CD4-positive, alpha-beta T cell treated with Interleukin-21 for 1 hour (primary cell): Measurements from ENCODE around the gene ZBED1.
A peak's percentile ranks its signal among the peaks of the same experiment; 100 is the strongest.
"Not testable (repeated sequence)": the region's sequence is repeated elsewhere in the genome, so short reads cannot be mapped to it uniquely, and the experiment has no call there.

ENCODE experiments used
- DNase-seq: peaks from one replicate; pipeline ENCODE4 v3.0.0-alpha.2; 2020

ZBED1 gene

DNA sequence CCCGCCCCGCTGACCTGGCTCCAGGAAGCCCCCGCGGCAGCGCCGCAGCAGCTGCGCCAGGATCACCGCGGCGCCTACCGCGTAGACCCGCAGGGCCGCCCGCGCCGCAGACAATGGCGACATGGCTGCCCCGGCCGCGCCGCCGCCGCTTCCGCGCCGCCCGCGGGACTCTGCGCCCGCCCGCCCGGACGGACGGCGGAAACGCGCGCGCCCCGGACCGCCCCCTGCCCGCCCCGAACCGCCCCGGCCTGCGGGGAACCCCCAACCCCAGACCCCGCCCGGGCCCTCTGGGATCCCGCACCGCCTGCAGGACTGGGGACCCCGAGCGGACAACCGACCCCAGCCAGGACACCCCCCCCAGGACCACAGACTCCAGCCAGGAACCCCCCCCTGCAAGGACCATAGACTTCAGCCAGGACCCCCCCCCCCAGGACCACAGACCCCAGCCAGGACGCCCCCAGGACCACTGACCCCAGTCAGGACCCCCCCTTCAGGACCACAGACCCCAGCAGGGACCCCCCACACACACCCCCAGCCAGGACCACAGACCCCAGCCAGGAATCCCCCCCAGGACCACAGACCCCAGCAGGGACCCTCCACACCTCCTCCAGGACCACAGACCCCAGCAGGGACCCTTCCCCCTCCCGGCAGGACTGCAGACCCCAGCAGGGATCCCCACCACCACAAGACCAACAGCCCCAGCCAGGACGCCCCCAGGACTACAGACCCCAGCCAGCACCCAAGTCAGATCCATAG lies at the start of gene ZBED1, which contains the start of gene DHRSX:
TSS of gene ZBED1 (minus strand) at position 174 of the 756 bp plus-strand sequence. CDS start 10,257 bp downstream, outside the sequence.
TSS of gene DHRSX (minus strand) at position 174 of the 756 bp plus-strand sequence. CDS start at position 123, 51 bp downstream.
- peak; percentile 67 for DNase-seq

GRCh38 chrX:2549876-2550275 lies 49.1 kb upstream of the ZBED1 start:
- DNase-seq: no peak

DNA sequence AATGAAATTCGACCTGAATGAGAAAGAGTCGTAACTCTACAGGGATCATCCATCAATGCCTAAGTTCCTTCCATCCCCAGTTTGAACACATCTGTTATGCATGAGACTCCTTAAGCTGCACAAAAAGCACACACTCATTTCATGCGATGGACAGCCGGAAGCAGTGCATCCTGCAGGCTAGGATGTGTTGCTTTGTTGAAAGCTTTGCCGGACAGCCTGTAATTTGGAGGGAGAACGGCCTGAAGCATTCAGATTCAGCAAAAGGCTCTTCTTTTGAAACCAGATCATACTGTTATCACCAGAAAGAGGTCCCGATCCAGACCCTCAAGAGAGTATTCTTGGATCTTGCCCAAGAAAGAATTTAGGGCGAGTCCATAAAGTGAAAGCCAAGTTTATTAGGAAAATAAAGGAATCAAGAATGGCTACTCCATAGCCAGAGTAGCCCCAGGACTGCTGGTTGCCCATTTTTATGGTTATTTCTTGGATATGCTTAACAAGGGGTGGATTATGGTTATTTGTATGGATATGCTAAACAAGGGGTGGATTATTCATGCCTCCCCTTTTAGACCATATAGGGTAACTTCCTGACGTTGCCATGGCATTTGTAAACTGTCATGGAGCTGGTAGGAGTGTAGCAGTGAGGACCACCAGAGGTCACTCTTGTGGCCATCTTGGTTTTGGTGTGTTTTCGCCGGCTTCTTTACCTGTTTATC lies 48.1 kb upstream of the ZBED1 start:
- no peak for DNase-seq

DNA sequence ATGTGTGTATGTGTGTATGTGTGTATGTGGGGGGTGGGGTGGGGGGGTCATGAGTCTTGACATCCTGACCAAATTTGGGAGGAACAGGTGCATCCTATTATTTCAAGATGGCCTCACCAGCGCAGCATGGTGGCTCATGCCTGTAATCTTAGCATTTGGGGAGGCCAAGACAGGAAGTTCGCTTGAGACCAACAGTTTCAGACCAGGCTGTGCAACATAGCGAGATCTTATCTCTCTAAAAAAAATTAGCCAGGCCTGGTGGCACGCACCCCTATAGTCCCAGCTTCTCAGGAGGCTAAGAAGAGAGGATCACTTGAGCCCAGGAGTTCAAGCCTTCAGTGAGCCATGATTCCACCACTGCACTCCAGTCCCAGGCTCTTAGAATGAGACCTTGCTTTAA lies 47.0 kb upstream of the ZBED1 start:
- no peak for DNase-seq

DNA sequence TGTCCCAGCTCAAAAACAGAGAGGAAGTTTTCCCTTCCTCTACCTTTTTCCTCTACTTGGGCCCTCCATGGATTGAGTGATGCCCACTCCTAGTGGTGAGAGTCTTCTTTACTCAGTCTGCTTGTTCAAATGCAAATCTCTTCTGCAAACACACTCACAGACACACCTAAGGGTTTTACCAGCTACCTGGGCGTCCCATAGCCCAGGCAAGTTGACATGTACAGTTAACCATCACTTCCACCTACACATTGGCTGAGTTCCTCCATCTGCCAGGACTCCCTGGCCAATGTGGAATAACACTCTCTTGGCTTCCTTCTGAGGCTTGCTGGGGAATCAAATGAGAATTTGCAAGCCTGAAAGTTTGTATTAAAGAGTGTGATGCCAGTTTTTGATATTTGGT lies 45.7 kb upstream of the ZBED1 start:
- DNase-seq: no peak

- DNase-seq: no peak
These were observed 44.4 kb upstream of the ZBED1 start for GRCh38 chrX:2545144-2545543.

DNA sequence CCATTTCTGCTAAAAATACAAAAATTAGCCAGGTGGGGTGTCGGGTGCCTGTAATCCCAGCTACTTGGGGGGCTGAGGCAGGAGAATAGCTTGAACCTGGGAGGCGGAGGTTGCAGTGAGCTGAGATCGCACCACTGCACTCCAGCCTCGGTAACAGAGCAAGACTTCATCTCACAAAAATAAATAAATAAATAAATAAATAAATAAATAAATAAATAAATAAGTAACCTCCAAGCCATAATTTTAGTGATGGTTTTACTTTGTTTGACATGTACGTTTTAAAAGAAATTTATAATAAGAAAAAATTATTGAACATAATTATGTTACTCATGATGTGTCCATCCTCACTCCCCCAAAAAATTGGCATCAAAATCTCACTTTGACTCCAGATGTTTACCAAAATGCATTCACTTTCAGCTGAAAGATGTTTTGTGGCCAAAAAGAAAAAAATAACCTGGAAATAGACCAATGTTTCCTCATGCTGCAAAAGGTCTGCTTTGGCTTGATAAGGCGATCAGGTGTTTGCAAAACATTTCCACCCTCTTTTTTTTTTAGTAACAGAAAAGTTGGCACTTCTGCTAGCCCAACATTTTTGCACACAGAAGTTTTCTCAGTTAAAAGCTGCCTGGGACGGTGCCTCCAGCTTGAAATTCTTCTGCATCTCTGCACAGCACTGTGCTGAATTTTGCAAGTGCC lies 42.2 kb upstream of the ZBED1 start:
- no peak for DNase-seq

DNA sequence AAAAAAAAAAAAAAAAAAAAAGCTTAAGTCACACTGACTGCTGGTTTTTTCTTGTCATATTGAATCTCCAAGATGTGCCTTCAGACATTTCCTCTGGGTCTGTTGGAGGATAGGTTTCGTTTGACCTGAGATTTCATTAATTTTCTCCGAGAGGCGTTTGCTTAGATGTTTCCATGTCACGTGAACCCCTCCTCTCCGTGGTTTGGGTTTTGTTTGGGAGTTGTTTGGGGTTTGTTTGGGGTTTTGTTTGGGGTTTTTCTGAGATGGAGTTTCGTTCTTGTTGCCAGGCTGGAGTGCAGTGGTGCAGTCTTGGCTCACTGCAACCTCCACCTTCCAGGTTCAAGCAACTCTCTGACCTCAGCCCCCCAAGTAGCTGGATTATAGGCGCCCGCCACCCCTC lies 40.8 kb upstream of the ZBED1 start:
- no peak for DNase-seq

GRCh38 chrX:2540426-2540947 lies 39.7 kb upstream of the ZBED1 start:
- DNase-seq: no peak

GRCh38 chrX:2539586-2539985 lies 38.8 kb upstream of the ZBED1 start:
- no peak for DNase-seq

- DNase-seq: no peak
These were observed 37.4 kb upstream of the ZBED1 start for GRCh38 chrX:2538031-2538757.

DNA sequence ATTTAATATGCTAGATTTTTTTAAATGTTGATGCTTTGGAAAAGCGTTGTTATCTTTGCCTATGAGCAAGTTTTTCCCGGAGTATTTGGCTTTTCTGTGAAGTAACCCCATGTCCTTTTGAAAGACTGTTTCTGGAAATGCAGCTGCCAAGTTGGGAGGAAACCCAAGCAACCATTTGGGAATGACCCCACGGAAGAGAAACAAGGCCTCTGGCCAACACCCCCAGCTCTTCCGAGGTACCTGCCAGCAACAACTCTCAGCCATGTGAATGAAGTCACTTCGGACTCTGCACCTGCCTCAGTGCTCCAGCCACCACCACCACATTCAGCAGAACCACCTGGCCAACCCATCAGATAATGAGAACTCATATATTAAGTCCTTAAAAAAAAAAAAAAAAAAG lies 36.2 kb upstream of the ZBED1 start:
- DNase-seq: no peak

- DNase-seq: no peak
These were observed 35.4 kb upstream of the ZBED1 start for GRCh38 chrX:2536141-2536540.

DNA sequence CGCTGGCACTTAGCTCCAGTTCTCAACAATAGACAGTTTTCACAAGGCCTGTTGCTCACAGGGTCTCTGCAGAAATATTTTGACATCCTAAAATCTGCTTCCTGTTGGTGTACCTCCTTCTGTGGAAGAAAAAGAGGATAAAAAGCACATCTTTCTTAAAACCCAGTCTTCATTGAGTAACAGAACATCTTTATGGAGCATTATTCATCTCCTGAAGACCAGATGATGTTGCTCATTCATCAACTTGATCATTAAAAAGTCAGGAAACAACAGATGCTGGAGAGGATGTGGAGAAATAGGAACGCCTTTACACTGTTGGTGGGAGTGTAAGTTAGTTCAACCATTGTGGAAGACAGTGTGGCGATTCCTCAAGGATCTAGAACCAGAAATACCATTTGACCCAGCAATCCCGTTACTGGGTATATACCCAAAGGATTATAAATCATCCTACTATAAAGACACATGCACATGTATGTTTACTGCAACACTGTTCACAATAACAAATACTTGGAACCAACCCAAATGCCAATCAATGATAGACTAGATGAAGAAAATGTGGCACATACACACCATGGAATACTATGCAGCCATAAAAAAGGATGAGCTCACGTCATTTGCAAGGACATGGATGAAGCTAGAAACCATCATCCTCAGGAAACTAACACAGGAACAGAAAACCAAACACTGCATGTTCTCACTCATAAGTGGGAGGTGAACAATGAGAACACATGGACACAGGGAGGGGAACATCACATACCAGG lies 33.7 kb upstream of the ZBED1 start:
- not testable (repeated sequence) for DNase-seq

GRCh38 chrX:2533424-2533823 lies 32.6 kb upstream of the ZBED1 start:
- DNase-seq: no peak

DNA sequence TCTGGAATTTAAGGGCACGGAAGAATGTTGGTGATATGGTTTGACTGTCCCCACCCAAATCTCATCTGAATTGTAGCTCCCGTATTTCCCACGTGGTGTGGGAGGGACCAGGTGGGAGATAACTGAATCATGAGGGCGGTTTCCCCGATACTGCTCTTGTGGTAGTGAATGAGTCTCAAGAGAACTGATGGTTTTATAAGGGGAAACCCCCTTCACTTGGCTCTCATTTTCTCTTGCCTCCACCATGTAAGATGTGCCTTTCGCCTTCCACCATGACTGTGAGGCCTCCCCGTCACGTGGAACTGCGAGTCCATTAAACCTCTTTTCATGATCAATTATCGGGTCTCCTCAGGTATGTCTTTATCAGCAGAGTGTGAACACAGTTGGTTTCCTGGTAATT lies 25.6 kb upstream of the ZBED1 start:
- no peak for DNase-seq

GRCh38 chrX:2523911-2524310 lies 23.1 kb upstream of the ZBED1 start:
- DNase-seq: no peak

GRCh38 chrX:2521927-2522386 lies 21.2 kb upstream of the ZBED1 start:
- DNase-seq: no peak

DNA sequence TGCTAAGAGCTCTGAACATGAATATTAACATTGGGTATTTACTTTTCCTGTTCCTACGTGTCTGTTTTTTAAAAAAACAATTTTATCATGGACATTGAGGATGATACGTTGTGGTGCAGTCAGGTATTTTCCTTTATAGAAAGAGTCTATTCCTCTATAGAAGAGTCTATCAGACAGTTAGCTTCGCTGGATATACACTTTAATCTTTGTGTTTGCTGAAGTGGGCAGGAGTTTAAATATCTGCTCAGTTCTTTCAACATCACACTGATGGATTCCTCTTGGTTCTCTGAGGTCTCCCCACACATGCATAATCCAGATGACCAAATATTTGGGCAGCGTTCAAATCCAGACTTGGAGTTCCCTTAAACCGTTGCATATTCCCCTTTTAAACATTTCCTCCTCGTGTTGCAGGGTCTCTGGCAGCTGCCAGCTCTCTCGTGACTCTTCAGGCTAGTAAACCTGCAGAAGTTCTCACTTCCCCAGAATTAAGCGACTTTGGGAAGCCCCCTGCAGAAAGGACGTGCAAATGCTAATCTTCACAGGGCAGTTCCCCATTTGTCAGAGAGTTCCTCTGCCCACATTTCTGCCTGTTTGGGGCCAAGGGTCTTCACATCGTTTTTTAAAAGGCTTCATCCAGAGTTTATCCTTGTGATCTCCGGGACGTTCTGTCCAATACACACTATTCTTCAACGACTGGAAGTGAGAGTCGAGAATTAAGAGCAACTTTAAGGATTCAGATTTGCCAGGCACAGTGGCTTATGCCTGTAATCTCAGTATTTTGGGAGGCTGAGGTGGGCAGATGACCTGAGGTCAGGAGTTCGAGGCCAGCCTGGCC lies 20.5 kb upstream of the ZBED1 start:
- peak; percentile 17 for DNase-seq

DNA sequence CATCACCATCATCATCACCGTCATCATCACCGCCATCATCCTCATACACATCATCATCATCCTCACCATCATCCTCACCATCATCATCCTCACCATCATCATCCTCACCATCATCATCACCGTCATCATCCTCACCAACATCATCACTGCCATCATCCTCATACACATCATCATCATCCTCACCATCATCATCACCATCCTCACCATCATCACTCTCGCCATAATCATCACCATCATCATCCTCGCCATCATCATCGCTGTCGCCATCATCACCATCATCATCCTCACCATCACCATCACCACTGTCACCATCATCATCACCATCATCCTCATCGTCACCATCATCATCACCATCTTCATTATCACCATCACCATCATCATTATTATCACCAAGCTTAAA lies 19.8 kb upstream of the ZBED1 start:
- no peak for DNase-seq

GRCh38 chrX:2519638-2520037 lies 18.9 kb upstream of the ZBED1 start:
- not testable (repeated sequence) for DNase-seq
